ENCODE results near the gene AICDA.
"Not testable (repeated sequence)": the region's sequence is repeated elsewhere in the genome, so short reads cannot be mapped to it uniquely, and the experiment has no call there.

AICDA gene

DNA sequence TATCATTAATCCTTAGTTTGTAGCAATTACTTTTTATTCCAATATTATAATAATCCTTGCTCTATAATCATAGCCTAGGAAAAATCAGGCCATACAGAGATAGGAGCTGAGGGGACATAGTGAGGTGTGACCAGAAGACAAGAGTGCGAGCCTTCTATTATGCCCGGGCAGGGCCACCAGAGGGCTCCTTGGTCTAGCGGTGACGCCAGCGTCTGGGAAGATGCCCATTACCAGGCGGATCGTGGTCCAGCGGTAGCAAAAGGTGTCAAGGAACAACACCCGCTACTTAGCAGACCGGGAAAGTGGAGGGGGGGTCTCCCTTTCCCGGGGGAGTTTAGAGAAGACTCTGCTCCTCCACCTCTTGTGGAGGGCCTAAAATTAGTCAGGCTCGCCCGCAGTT, 28.2 kb downstream of the AICDA start:
- H3K79me2 ChIP-seq (ENCODE audit: control insufficient read depth, insufficient read depth, low read length, unreplicated experiment); H3K4me1 ChIP-seq (ENCODE audit: control insufficient read depth, insufficient read depth, low read length, unreplicated experiment); H2AFZ ChIP-seq (ENCODE audit: low read length, unreplicated experiment); H3K36me3 ChIP-seq (ENCODE audit: insufficient read depth, low read length); H3K27me3 ChIP-seq (ENCODE audit: insufficient read depth, low read length); H3K27ac ChIP-seq (ENCODE audit: low read depth, low read length); H3K4me3 ChIP-seq (ENCODE audit: low read depth, low read length): not testable (repeated sequence)

DNA sequence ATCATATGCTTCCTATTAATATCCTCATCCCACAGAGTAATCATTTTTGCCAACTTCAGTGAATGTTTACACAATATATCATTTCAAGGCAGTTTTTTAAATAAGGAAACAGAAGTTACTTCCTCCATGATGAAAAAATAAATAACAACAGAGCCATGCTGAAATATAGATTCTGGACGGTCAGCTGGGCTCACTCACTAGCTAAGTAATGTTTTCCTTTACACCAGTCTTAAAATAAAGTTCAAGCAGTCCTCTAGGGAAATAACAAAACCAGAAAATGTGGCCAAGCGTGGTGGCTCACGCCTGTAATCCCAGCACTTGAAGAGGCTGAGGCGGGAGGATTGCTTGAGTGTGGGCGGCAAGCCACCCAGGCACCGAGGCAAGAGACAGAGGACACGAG, 28.7 kb downstream of the AICDA start:
- no peak overlapping the region for H2AFZ ChIP-seq (ENCODE audit: low read length, unreplicated experiment)
- peaks cover 2% of the 10 kb centered on the region for H3K27me3 ChIP-seq (ENCODE audit: insufficient read depth, low read length)
- no peaks in the 10 kb centered on the region for H3K36me3 ChIP-seq (ENCODE audit: insufficient read depth, low read length)
- no peak overlapping the region for H3K4me3 ChIP-seq (ENCODE audit: low read depth, low read length)
- H3K79me2 ChIP-seq (ENCODE audit: control insufficient read depth, insufficient read depth, low read length, unreplicated experiment) = no peaks in the 10 kb centered on the region
- no peak overlapping the region for H3K27ac ChIP-seq (ENCODE audit: low read depth, low read length)
- no peaks in the 10 kb centered on the region for H3K4me1 ChIP-seq (ENCODE audit: control insufficient read depth, insufficient read depth, low read length, unreplicated experiment)

DNA sequence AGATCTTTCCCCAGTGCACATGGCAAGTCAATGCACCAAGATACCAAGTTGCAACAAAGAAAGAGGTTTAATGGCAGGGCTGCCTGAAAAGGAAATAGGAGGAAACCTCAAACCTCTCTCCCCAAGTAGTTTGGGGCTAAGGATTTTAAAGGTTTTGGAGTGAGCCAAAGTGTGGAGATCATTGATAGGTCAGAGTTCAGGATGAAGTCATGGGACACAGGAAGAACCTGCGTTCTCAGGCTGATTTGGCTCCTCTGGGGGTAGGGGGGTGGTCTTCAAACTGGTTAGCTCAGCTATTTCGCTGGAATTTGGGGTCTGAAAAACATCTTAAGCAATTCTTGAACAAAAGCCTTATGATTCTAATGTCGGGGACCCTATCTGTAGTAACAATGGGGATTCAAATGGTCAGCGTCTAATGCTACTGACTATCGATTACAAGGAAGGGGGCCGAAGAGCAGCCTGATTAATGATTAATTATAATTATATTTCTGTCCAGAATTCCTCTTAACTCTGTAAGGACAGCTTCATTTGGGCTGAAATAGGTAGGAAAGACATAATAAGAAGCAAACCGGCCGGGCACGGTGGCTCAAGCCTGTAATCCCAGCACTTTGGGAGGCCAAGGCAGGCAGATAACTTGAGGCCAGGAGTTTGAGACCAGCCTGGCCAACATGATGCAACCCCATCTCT, 31.4 kb downstream of the AICDA start:
- Histone ChIP-seq H3K27me3 (ENCODE audit: insufficient read depth, low read length) (peaks cover 9% of the 10 kb centered on the region), H3K27ac (ENCODE audit: low read depth, low read length) (no peak overlapping the region), H2AFZ (ENCODE audit: low read length, unreplicated experiment) (no peak overlapping the region), H3K79me2 (ENCODE audit: control insufficient read depth, insufficient read depth, low read length, unreplicated experiment) (no peaks in the 10 kb centered on the region), H3K36me3 (ENCODE audit: insufficient read depth, low read length) (no peaks in the 10 kb centered on the region), H3K4me3 (ENCODE audit: low read depth, low read length) (no peak overlapping the region), H3K4me1 (ENCODE audit: control insufficient read depth, insufficient read depth, low read length, unreplicated experiment) (no peaks in the 10 kb centered on the region)

DNA sequence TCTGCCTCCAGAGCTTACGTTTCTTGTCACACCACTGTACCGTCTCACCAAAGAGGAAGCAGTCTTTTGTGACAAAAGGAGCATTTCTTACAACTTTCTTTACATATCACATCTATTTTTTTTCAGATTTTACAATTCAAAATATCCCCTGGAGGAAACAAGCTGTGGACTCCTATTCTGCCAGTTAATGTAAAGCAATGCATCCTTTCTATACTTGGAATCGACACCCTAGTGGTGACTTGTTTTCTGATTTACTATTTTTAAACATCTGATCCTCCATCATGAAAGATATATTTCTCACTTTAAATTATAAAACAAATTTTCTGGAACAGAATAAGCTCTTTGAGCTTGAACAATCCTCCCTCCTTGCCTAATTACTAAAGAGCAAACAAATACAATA, 34.8 kb downstream of the AICDA start:
- Histone ChIP-seq H3K79me2 (ENCODE audit: control insufficient read depth, insufficient read depth, low read length, unreplicated experiment) (no peaks in the 10 kb centered on the region), H3K4me1 (ENCODE audit: control insufficient read depth, insufficient read depth, low read length, unreplicated experiment) (no peaks in the 10 kb centered on the region), H3K4me3 (ENCODE audit: low read depth, low read length) (no peak overlapping the region), H3K36me3 (ENCODE audit: insufficient read depth, low read length) (no peaks in the 10 kb centered on the region), H3K27ac (ENCODE audit: low read depth, low read length) (no peak overlapping the region), H3K27me3 (ENCODE audit: insufficient read depth, low read length) (peaks cover 9% of the 10 kb centered on the region), H2AFZ (ENCODE audit: low read length, unreplicated experiment) (no peak overlapping the region)

DNA sequence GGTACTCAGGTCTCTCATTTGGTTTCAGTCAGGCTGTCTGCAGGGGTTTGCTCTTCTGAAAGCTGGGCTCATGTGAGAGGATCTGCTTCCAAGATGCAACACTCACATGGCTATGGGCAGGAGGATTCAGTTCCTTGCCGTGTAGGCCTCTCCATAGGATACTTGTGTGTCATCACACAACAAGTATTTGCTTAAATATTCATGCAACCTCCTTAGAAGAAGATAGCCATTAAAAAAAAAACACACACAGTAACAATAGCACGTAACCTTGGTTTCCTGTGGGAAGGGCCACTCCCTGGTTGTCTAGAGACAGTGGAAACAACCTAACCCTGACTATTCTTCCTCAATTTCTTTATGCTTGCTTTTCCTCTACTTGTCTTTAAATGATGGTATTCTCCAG, 40.2 kb downstream of the AICDA start:
- H3K4me3 ChIP-seq (ENCODE audit: low read depth, low read length) = no peak overlapping the region
- no peaks in the 10 kb centered on the region for H3K4me1 ChIP-seq (ENCODE audit: control insufficient read depth, insufficient read depth, low read length, unreplicated experiment)
- no peak overlapping the region for H3K27ac ChIP-seq (ENCODE audit: low read depth, low read length)
- H3K79me2 ChIP-seq (ENCODE audit: control insufficient read depth, insufficient read depth, low read length, unreplicated experiment) = no peaks in the 10 kb centered on the region
- H3K36me3 ChIP-seq (ENCODE audit: insufficient read depth, low read length) = no peaks in the 10 kb centered on the region
- peaks cover 9% of the 10 kb centered on the region for H3K27me3 ChIP-seq (ENCODE audit: insufficient read depth, low read length)
- no peak overlapping the region for H2AFZ ChIP-seq (ENCODE audit: low read length, unreplicated experiment)

DNA sequence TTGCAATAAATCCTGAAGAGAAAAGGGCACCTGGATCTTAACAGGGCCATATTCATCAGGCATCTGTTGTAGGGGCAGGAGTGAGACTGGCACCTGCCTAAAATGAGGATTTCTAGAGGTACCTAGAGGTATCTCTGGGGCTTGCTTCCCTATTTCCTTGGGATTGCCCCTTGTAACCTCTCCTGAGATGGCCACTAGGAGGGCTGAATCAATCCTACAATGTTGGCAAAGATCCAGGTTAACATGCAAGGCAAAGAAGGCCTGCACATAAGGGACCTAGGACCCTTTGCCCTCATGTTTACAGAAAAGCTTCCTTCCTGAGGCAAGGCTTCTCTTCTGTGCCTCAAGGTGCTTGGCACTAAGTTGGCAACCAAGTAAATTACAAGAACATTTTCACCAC, 46.1 kb downstream of the AICDA start:
- H3K4me1 ChIP-seq (ENCODE audit: control insufficient read depth, insufficient read depth, low read length, unreplicated experiment) = no peaks in the 10 kb centered on the region
- H3K4me3 ChIP-seq (ENCODE audit: low read depth, low read length) = no peak overlapping the region
- H3K27ac ChIP-seq (ENCODE audit: low read depth, low read length) = no peak overlapping the region
- no peaks in the 10 kb centered on the region for H3K79me2 ChIP-seq (ENCODE audit: control insufficient read depth, insufficient read depth, low read length, unreplicated experiment)
- H3K27me3 ChIP-seq (ENCODE audit: insufficient read depth, low read length) = no peaks in the 10 kb centered on the region
- H2AFZ ChIP-seq (ENCODE audit: low read length, unreplicated experiment) = no peak overlapping the region
- no peaks in the 10 kb centered on the region for H3K36me3 ChIP-seq (ENCODE audit: insufficient read depth, low read length)

DNA sequence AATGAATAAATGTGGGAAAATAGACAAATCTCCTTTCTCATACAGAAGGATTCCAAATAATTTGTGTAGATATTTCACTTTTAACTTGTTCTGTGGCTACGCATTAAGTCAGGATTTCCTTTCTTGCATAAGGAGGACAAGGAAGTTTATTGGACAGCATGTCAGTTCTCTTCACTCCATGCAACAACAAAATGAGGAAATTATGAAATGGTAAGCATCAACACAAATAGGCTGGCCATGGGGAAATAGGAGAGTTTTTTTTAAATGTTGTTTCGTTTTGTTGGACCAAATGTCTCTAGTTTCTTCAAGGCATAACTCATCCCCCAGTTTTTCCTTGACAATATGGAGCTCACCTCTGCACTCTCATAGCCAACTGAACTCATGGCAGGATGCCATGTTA, 46.6 kb downstream of the AICDA start:
- H3K27ac ChIP-seq (ENCODE audit: low read depth, low read length); H3K27me3 ChIP-seq (ENCODE audit: insufficient read depth, low read length); H3K36me3 ChIP-seq (ENCODE audit: insufficient read depth, low read length); H2AFZ ChIP-seq (ENCODE audit: low read length, unreplicated experiment); H3K4me1 ChIP-seq (ENCODE audit: control insufficient read depth, insufficient read depth, low read length, unreplicated experiment); H3K79me2 ChIP-seq (ENCODE audit: control insufficient read depth, insufficient read depth, low read length, unreplicated experiment); H3K4me3 ChIP-seq (ENCODE audit: low read depth, low read length): not testable (repeated sequence)

DNA sequence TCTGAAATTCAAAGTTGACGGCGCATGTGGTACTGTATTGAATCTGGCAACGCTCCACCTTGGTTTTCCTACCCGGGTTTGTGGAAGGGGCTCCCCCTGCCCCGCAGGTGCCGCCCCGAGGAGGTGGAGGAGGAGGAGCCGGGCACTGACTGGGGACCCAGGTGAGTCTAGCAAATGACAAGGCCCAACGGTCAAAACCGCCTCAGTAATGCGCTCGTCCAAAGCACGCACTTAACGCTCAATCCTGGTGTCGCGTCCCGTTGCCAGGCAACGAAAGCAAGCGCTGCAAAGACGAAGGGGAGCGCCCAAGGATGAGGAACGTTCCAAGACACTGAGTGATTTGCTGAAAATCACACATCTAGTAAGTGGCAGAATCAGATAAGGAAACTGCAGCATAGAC, 48.0 kb downstream of the AICDA start:
- Histone ChIP-seq H3K4me3 (ENCODE audit: low read depth, low read length) (no peak overlapping the region), H3K4me1 (ENCODE audit: control insufficient read depth, insufficient read depth, low read length, unreplicated experiment) (no peaks in the 10 kb centered on the region)

DNA sequence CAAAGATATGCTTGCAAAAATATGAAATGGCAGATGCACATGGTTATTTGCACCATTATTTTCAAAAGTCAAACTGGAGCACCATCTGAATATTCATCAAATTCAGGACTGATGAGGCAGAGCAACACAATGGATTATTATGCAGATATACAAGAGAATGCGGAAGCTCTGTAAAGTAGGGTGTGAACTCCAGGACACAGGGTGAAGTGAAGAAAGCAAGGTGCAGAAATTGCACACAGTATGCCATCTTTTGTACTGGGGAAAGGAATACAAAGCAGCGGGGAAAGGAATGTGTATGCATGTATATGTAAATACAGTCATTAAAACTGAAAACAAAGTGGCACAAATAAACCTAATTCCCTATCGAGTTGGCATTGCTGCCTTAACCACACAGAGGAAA, 49.3 kb downstream of the AICDA start:
- no peaks in the 10 kb centered on the region for H3K4me1 ChIP-seq (ENCODE audit: control insufficient read depth, insufficient read depth, low read length, unreplicated experiment)
- H3K4me3 ChIP-seq (ENCODE audit: low read depth, low read length) = no peak overlapping the region
- no peak overlapping the region for H3K27ac ChIP-seq (ENCODE audit: low read depth, low read length)
- H3K36me3 ChIP-seq (ENCODE audit: insufficient read depth, low read length) = no peaks in the 10 kb centered on the region
- H3K79me2 ChIP-seq (ENCODE audit: control insufficient read depth, insufficient read depth, low read length, unreplicated experiment) = no peaks in the 10 kb centered on the region
- H3K27me3 ChIP-seq (ENCODE audit: insufficient read depth, low read length) = no peaks in the 10 kb centered on the region
- no peak overlapping the region for H2AFZ ChIP-seq (ENCODE audit: low read length, unreplicated experiment)

More for the DNA sequence above, 48.0 kb downstream of the AICDA start:
- H3K27me3 ChIP-seq (ENCODE audit: insufficient read depth, low read length) = no peaks in the 10 kb centered on the region
- H2AFZ ChIP-seq (ENCODE audit: low read length, unreplicated experiment) = no peak overlapping the region
- no peaks in the 10 kb centered on the region for H3K36me3 ChIP-seq (ENCODE audit: insufficient read depth, low read length)
- H3K27ac ChIP-seq (ENCODE audit: low read depth, low read length) = no peak overlapping the region
- H3K79me2 ChIP-seq (ENCODE audit: control insufficient read depth, insufficient read depth, low read length, unreplicated experiment) = no peaks in the 10 kb centered on the region

DNA sequence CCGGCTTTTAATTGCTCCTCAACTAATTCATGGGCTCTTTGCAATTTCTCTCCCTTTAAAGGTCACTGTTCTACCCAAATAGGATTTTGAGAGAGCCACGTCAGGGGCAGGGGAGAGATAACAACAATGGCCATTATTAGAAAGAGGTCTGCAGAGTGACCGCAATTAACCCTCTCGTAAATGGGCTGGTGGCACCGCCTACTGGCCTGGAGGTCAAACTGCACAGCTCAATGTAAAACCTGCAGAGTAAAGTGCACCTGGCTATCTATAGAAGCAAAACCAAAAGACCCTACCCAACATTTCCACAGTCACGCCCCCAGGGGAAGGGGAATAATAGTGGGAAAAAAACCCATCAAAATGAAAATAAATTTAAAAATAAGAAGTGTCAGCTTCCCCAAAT, 50.3 kb downstream of the AICDA start:
- H3K36me3 ChIP-seq (ENCODE audit: insufficient read depth, low read length) = no peaks in the 10 kb centered on the region
- H3K4me3 ChIP-seq (ENCODE audit: low read depth, low read length) = no peak overlapping the region
- no peaks in the 10 kb centered on the region for H3K27me3 ChIP-seq (ENCODE audit: insufficient read depth, low read length)
- no peak overlapping the region for H3K27ac ChIP-seq (ENCODE audit: low read depth, low read length)
- no peaks in the 10 kb centered on the region for H3K79me2 ChIP-seq (ENCODE audit: control insufficient read depth, insufficient read depth, low read length, unreplicated experiment)
- H3K4me1 ChIP-seq (ENCODE audit: control insufficient read depth, insufficient read depth, low read length, unreplicated experiment) = no peaks in the 10 kb centered on the region
- H2AFZ ChIP-seq (ENCODE audit: low read length, unreplicated experiment) = no peak overlapping the region

DNA sequence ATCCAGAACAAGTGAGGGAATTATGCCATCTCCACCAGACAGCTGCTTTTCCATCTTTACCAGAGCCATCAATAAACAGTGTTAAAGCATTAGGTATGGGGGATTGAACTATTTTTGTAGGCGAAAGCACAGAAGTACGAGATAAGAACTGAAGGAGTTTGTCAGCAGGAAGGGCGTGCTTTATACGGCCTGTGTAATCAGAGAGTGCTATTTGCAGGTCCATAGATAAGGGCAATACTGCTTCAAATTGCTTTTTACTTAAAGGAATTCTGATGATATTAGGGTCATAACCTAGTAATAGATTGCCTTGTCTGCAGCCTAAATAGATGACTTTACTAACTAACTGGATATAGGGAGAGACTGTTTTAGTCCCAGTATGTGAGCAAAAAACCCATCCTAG, 51.6 kb downstream of the AICDA start:
- Histone ChIP-seq H3K36me3 (ENCODE audit: insufficient read depth, low read length) (no peaks in the 10 kb centered on the region), H3K79me2 (ENCODE audit: control insufficient read depth, insufficient read depth, low read length, unreplicated experiment) (no peaks in the 10 kb centered on the region), H2AFZ (ENCODE audit: low read length, unreplicated experiment) (no peak overlapping the region), H3K4me1 (ENCODE audit: control insufficient read depth, insufficient read depth, low read length, unreplicated experiment) (no peaks in the 10 kb centered on the region), H3K27me3 (ENCODE audit: insufficient read depth, low read length) (no peaks in the 10 kb centered on the region), H3K27ac (ENCODE audit: low read depth, low read length) (no peak overlapping the region), H3K4me3 (ENCODE audit: low read depth, low read length) (no peak overlapping the region)

Measured in ACC112 (cell line).